Activated CD4-positive, alpha-beta T cell treated with anti-CD3 and anti-CD28 coated beads, Interleukin-2, Interleukin-4, amounts not matched to agents 100 ng/mL and 50 ng/mL, durations not matched to agents 16 hours and 8 hours (primary cell): ENCODE results near the gene RAPGEF1.

Experiments
- DNase-seq: peaks from one replicate; pipeline ENCODE4 v3.0.0-alpha.2; 2020; ENCODE audit warnings: low spot score

RAPGEF1 gene

DNA sequence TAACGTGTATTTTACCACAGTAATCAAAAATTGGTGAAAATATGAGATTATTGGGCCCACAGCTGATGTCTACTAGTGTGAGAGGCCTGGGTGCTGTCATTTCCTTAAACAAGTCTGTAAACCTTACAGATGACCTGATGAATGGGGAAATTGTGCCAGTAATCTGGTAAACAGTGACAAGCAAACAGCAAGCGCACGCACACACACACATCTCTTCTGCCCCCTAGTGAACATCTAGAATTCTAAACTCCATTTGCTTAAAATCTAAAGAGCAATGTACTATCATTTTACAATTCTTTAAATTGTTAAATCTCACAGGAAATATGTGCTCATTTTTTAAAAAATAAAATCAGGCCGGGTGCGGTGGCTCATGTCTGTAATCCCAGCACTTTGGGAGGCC is 7.5 kb upstream of the RAPGEF1 start:
- peak; percentile 58 for DNase-seq

DNA sequence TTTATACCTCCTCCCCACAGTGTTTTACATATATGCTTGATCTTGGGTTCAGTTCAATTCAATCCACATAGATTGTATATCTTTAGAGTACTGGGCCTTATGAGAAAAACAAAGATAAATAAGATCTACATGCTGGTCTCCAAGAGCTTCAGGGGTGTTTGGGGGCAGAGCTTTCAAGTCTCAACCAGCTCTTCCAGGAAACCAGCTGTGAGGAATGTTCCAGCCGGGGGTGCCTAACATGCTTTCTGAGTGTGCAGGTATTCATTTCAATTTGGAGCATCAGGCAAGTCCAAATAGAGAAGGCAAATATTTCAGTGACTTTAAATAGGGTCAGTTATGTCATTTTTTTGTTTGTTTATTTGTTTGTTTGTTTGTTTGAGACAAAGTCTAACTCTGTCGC is 5.7 kb upstream of the RAPGEF1 start:
- DNase-seq: no peak

DNA sequence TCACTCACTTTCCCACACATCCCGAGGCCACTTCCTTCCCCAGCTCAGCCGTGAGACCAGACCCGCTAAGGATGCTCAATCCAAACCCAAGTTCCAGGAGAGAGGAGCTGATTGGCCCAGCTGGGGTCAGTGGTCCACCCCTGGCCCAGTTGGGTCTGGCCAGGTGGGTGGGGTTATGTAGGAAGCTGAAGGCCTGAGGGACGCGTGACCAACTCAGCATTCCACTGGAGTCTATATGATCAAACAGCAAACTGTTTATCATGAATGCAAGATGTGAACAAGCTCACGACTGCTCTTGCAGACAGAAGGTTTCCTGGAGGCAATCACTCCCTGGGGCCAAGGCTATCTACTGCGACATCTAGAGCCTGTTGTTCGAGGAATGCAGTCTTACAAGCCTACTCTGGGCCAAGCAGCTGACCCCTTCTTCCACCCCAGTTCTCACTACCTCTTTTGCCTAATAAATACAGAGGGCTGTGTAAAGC is 4.9 kb upstream of the RAPGEF1 start:
- DNase-seq: no peak

DNA sequence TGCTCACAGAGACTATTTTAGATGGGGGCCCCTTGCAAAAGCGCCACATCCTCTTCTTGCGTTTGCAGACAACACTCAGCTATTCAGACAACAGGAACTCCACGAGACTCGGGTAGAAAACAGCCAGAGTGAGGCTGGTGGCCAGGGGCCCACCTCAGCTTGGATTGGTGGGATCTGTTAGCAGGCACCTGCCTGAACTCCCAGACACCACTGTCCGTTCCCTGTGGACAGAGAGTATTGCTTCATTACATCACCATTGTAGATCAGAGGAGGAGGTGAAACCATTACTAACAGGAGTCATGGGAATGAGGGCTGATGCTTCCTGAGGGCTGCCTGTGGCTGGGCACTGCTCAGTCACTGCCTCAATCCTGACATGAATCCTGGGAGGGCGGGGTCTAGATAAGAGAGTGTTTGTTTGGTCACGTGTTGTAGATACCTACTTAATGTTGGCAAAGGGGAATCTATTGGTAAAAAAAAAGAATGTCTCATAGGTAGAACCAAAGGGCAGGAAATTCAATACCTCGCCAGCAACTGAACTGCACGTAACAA is 4.4 kb upstream of the RAPGEF1 start:
- DNase-seq: no peak

DNA sequence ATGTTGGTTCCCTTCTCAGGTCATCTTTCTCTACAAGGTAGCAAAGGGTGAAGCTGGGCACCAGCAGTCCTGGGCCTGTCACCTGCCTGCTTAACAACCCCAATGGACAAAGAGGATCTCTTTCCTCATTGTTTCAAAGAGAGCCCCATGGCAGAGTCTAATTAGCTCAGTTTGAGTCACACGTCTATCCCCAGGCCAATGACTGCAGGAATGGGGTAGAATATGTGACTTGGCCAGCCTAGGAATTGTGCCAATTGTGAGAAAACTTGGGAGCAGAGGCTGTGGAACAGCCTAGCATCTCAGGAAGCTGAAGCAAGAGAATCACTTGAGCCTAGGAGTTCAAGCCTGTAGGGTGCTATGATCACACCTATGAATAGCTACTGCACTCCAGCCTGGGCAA is 3.6 kb upstream of the RAPGEF1 start:
- DNase-seq: no peak

DNA sequence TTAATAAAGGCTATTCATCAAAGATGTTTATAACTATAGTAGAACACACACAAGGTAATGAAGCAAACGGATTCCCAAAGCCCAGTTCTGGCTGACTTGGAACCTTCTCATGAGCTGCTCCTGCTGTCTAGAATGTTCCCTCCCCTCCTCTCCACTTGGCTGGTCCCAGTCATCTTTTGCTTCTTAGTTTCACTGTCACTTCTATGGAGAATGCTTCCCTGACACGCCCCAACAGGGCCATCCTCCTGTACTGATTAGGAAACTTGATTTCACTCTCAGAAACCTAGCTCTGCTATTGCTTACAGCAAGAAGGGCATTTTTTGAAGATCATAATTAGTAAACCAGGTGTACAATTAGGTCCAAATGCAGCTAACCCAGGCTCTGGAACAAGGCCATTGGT is 3.2 kb upstream of the RAPGEF1 start:
- DNase-seq: no peak

DNA sequence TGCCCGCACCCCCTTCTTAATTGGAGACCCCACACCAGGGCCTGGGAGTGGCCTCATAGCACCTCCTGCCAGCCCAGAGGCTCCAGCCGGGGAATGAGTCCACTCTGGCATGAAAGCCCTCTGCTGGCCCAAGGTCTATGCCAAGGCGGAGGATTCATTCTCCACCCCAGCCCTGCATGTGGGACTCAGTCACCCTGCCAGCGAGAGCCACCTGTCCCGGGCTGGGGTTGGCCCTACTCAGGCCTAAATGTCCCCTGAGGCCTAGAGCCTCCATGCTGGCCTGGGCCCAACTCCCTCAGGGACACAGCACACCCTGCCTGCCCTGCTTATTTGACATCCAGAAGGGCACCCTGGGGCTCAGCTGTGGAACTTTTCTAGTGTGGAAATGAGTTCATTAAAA is 1.0 kb upstream of the RAPGEF1 start:
- no peak for DNase-seq

DNA sequence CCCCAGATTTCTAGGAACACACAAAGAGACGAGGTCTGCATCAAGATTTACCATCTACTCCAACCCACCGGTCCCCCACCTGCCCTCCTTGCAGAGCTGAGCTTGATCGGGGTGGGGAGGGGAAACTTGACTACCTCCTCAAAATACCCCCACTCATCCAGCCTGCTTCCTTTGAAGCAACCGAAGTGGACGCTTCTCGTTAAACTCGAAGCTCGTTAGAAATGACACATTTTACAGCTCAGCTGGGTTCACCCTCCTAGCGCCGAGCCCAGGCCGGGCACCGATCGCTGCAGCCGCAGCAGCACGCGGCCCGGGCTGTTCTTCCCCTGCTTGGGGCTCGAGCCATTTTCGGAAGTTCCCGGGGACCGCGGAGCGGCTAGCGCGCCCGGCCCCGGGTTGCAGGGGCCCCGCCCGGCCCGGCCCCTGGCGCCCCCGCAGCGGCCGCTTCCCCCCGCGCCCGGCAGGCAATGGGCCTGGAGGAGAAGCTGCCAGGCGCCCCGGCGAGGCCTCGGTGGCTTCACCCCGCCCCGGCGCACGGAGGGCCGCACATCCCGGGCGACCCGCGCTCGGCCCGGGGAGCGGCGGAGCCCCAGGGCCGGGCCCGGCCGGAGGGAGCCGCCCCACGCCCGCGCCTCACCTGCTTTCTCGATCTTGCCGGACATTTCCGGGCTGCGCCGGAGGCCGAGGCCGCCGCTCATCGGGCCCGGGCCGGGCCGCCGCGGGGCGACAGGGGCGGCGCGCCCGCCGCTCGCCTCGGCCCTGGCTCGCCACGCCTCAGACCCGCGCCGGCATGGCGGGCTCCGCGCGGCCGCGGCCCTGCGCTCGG is 530 bp downstream of the RAPGEF1 start:
- no peak for DNase-seq

DNA sequence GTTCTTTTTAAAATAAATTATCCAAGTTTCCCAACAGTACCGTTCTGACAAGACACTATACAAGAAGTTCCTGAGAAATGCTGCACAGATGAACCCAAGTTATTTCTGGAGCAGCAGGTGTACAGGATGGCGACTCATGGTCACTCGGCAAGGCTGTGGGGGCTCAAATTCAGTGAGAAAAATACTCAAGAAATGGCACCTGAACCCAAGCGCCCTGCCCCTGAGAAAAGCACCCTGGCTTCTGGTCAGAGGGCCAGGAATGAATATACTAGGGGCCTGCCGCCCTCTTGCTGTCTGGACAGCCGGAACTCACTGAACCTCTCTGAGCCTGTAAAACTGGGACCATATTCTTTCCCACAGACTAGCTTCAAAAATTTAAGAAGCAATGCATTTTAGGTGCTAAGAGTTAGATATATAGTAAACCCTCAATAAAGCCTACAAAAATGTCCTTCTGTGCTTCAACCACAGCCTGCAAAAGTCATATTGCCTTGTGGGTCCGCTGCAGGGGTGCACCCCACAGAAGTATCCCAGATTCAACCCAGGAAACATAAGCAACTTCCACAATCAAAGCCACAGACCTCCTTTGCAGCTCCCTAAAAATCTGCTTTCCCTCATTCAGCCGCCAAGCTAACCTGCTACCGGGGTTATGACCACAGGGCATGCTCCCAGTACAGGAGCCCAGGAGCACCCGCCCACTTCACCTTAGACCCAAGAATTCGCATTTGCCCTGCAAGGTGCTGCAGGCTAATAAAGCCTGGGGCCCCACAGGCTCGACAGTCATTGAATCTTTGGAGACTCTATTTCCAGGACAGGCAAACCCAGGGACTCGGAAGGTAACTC is 1.4 kb downstream of the RAPGEF1 start:
- no peak for DNase-seq

DNA sequence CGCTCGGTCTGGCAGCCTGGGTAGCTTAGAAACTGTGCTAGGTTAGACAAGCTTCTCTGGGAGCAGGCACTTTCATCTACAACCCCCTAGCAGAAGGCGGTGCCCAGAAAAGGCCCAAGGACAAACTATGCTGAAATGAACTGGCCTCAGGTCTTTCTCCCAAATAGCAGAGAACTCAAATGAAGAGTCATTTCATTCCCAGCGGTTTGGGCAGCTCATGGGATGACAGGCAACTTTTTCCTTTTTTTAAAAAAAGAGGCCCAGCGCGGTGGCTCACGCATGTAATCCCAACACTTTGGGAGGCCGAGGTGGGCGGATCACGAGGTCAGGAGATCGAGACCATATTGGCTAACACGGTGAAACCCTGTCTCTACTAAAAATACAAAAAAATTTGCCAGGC is 2.5 kb downstream of the RAPGEF1 start:
- DNase-seq: no peak

DNA sequence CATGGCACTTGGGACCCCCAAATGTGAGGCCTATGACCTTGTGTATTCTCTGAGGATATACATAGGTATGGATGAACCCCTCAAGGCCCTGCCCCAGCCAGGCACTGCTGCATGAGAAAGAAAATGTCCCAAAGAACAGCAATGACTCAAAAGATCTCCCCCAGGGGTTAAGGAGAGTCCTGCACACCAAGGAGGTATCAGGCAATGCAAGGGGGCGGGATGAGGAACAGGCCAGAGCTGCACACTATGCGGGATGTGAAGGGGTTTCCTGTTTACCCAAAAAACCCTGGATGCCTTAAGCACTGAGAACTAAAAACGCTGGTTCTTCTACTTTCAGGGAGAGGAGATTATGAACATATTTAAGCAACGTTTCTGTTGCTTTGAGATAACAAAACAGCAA is 3.4 kb downstream of the RAPGEF1 start:
- DNase-seq: no peak

DNA sequence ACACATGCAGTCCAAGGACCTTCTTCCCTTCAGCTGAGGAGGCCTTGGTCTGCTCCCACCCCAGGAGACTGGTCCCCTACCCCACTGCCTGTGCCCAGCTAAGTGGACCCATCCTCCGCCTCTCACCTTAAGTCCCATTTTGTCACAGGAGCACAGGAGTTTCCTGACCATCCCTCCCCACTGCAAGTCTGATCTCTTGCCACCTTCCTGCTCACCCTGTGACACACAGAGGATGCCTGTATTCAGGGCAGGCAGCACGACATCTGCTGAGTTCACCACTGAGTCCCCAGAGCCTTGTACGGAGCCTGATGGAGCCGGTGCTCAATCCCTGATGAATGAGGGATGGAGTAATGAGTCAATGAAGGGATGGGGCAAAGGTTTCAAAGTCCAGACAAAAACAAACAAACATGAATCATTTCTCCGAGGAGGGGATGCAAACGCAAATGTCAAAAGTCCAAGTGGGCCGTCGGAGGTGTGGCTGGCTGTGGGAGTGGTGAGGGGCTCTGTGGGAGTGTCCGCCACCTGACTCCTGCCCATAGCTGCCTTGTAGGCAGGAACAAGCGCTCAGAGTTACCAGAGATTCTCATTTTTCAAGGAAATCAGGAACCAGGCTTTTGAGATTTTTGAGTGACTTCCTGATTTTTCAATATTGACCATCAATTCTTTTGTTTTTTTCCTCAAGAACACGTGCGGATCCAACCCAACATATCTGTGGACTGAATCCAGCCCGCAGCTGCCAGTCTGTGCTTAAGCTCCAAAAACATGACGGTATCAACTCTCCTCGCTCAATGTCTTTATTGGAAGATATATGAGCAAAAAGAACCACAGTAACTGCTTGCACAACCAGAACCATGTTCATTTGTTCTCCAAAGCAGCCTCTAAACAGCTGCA is 4.4 kb downstream of the RAPGEF1 start:
- no peak for DNase-seq

DNA sequence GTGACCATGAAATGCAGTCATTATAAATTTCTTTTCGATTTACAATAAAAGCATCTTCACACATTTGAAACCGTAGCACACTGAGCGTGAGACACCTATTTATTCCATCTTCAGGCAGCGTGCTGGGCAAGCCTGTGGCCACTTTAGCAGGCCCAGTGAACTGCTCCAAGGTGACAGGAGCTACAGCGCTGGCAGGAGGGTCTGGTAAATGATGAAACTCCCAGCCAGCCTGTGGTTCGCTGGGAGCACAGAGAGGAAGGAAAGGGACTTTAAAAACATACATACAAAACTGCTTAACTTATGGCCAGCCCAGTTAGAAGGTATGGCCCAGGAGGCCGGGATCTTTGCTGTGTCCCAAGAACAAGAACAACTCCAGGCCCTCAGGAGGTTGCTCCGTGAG is 5.1 kb downstream of the RAPGEF1 start:
- DNase-seq: no peak

DNA sequence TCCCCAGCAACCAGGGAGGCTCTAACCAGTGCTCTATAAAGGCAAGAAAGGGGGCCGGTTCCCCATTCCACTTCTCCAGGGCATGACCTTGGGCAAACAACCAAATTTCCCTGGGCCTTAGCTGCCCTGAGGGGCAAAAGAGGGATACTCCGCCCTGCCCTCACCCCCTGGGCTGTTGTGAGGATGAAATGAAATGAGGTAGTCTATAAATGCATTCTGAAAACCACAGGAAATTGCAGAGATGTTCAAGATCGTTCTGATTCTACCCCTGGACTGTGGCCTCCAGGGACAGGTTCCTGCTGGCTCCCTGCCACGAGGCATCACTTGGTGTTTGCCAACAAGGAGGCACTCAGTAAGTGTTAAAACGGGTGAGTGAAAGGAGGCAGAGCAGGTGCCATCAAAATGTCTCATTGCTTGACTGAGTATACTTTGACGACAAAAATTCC is 5.7 kb downstream of the RAPGEF1 start:
- peak; percentile 73 for DNase-seq

DNA sequence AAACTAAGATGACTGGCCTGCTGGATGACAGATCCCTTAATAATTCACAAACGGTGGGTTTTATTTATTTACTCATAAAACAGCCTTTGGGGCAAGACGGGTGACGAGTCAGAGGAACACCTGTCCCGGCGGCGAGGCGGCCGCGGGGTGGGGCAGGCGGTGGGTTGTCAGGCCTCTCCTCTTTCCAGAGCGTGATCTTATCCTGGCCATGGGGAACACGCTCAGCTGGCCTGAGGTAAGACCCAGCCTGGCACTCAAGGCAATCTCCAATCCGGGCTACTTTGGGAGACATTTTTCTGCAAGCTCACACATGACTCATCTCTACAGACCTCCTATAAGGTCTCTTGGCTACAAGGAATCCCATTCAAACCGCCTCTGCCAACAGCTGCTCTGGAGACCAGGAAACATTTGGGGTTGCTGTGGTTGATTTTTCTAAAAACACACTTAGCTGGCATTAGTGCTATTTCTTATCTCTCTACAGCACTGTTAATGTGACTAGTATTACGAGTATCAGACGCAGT is 6.3 kb downstream of the RAPGEF1 start:
- DNase-seq: peak; percentile 70

DNA sequence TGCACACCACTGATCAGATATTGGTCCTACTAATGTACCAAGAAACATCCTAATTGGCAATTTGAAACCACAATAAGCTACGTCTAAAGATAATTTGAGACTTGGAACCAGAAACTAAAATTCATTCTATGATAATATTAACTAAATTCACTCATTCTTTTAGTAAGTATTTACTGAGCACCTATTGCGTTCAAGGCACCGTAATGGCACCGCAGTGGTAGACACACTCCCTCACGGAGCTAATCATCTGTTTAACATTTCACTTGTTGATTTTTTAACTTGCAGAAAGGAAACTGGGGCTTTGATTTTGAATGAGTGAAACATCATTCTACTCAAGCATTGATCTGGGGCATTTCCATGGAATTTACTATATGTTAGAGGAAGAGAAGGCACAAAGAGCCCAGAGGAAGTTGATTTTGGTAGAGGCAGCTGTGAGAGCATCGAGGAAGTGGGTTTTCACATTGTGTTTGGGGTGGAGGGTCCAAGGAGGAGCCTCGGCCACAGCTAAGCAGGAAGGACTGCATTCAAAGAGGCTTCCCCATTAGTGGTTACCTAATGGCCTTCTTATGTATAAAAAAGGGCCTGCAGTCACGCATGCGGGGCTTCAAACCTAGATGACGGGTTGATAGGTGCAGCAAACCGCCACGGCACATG is 7.1 kb downstream of the RAPGEF1 start:
- peak; percentile 69 for DNase-seq

DNA sequence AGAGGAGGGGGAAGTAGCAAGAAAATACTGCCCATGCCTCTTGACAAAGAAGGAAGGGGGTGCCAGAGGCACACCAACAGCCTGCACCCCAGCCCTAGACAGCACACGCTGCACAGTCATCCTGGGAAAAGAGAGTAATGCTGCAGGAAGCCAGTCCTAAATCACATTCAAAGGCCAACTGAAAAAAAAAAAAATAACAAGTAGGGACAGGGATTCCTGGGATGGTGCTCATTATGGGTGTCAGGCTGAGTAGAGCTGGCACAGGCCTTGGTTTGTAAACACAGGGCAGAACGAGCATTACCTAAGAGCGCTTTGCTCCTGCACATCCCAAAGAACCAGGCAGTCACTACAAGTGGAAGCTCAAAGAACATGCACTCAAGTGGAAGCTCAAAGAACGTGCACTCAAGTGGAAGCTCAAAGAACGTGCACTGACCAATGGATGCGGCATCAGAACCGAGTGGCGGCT is 7.8 kb downstream of the RAPGEF1 start:
- peak; percentile 65 for DNase-seq

DNA sequence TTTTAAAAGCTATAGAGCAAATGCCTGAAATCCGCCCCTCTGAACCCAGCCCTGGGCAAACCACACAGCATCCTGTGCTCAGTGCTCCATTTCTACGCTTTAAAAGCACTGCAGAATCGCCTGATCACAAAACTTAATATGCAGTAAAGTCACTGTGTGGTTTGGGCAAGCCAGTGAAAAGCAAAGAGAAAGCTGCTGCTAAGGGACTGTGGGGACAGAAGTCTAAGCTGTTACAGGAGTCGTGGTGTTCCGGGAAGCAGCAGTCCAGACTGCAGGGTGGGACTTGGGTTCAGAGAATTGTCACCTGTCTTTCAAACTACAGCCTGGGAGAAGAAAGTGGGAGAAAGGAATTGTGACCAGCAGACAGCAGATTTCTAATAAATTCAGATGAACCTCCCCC is 8.2 kb downstream of the RAPGEF1 start:
- DNase-seq: peak; percentile 68

DNA sequence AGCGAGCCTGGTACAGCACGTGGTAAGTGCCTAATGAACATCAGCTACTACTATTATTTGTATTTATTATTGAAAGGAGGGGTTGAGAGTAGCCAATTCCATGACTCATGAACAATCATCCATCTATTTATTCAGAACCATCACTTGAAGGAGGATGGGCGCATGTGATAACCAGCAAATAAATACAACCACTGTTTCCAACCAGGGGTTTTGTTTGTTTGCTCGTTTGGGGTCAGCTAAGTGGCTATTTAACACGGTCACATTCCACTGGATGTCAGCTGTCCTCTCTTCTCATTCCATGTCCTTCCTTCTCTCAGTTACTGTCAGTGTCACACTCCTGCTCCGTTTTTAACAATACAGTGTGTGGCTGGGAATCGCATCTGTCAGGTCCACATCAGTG is 8.6 kb downstream of the RAPGEF1 start:
- DNase-seq: no peak

DNA sequence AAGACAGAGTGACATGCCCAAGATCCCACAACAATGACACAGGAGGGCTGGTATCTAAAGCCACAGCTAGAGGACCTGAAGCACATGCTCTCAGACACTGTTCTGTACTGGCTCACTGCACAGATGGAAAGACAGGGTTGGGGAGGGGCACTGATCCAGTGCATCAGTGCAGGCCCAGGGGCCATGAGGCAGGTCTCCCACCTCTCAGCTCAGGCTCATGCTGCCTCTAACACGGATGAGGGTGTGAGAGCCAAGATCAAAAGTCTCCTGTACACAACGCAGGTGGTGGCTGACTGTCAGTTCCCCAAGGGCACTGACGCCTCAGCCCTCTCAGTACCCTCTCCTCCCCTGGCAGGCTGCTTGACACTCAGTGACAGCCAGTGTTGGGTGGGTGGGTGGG is 10.9 kb downstream of the RAPGEF1 start:
- peak; percentile 60 for DNase-seq

DNA sequence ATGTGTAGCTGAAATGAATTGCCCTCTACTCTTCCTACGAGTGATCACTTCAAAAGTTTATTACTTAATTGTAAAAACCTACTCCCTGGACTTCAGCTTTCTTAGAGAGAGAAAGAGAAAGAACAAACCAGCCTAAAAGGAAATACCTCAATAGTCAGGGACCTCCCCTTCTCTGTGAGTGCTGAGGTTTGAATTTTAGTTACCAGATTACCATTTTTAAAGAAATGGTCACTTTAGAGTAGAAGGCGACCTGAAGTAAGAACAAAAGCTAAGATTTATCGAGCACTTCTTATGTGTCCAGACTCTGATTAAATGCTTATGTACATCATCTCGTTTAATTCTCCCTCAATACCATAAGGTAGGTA is 11.3 kb downstream of the RAPGEF1 start:
- DNase-seq: peak; percentile 42
